Pulmonary artery endothelial cell (primary cell): ENCODE measurements around the gene IQCE. TPM values are rescaled to one million over a fixed set of nuclear protein-coding genes. Genes with fewer than 3 reads are reported as not detected.

Experiments used
- DNase-seq: peaks from one replicate; pipeline ENCODE4 v3.0.0-alpha.2; 2011; ENCODE audit warnings: low read depth, low spot score
- total RNA-seq: library from RNA; depleted of rRNA; stranded (reverse); fragments of >200 nt; gene quantifications from 2 replicates; pipeline ENCODE4 v1.2.3, GENCODE V29; 2014

The IQCE gene
- total RNA-seq, 1 donor from 2014 or later: 7.1 TPM

- DNase-seq: no peak
Measured at GRCh38 chr7:2660359-2661095, 101.7 kb downstream of the IQCE start.

- no peak for DNase-seq
Measured at GRCh38 chr7:2661096-2661449, 102.3 kb downstream of the IQCE start.

GRCh38 chr7:2661602-2662272 is 103.0 kb downstream of the IQCE start:
- DNase-seq: no peak

- DNase-seq: no peak
Measured at GRCh38 chr7:2662273-2663120, 103.7 kb downstream of the IQCE start.

GRCh38 chr7:2663121-2663886 is 104.5 kb downstream of the IQCE start:
- no peak for DNase-seq

GRCh38 chr7:2663960-2664359 is 105.2 kb downstream of the IQCE start:
- no peak for DNase-seq

Other genes with a start within 250 kb of the IQCE start
- 11.1 and 13.1 TPM in 2 replicates for gene SNX8, start 244.5 kb upstream of the IQCE start, total RNA-seq
- gene EIF3B, start 204.2 kb upstream of the IQCE start, total RNA-seq: 280 and 312 TPM in 2 replicates
- gene CHST12, start 155.4 kb upstream of the IQCE start, total RNA-seq: 7.5 and 8.3 TPM in 2 replicates
- not detected in 2 replicates for gene GRIFIN, start 82.6 kb upstream of the IQCE start, total RNA-seq
- 5.8 and 8.6 TPM in 2 replicates for gene LFNG, start 39.2 kb upstream of the IQCE start, total RNA-seq
- 19.2 and 31.2 TPM in 2 replicates for gene BRAT1, start 3.5 kb upstream of the IQCE start, total RNA-seq
- gene TTYH3, start 73.0 kb downstream of the IQCE start, total RNA-seq: 48.3 and 54.7 TPM in 2 replicates
- gene AMZ1, start 129.2 kb downstream of the IQCE start, total RNA-seq: not detected in 2 replicates